ENCODE measurements around the gene SPTB. TPM values are rescaled to one million over a fixed set of nuclear protein-coding genes. Genes with fewer than 3 reads are reported as not detected.

The SPTB gene
- total and polyA plus RNA-seq, 3 donors from 2014 or later: 3.3 to 6.6 (median 5.6) TPM

DNA sequence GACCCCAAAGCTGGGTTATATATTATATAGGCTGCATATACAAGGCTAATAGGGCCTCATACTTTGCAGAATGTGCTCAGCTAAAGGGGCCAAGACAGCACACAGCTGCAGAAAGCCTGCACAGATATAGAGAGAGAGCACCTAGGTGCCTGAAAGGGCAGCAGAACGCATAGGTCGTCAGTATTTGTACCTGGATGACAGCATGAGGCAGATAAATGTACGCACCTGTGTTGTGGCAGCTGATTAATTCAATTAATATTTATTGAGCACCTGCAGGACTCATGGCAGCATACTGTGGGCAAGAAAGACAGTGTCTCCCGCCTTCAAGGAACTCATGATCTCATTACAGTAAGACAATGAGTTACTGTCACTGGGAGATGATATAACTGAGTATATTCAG, 33.4 kb downstream of the SPTB start:
- 90 to 91% methylated on average over 4 of the region's 4 CpGs for WGBS, 2 donors
- no peaks in the 10 kb centered on the region for H3K4me1 ChIP-seq
- no peaks in the 10 kb centered on the region for H3K9me3 ChIP-seq
- no peak for DNase-seq
- H3K36me3 ChIP-seq (ENCODE audit: low read depth, missing control alignments): no peaks in the 10 kb centered on the region
- H3K4me3 ChIP-seq: no peak overlapping the region
- intact Hi-C loops (cut with DNase I; ENCODE audit: low total_unique reads): no loop called here
- H3K27me3 ChIP-seq: no peaks in the 10 kb centered on the region
- TF ChIP-seq POLR2A (IDR thresholded peaks at IDR 0.05): no peak
- H3K27ac ChIP-seq: no peak overlapping the region

DNA sequence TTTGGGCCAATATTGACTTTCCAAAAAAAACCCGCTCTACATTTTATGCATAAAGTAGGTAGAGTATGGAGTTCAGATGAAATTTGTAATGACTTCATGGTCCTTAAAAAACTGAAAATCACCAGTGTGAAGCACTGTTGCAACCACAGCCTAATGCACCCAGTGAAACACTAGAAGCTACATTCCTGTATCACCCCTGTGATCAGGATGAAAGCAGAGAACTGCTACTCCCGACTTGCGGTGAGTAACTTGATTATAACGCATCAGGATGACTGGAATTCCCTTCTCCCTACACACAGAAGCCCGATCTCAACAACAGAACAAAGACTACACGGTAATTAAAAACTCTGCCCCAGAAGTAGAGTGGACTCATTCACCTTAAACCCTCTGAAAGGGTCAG, 33.8 kb downstream of the SPTB start:
- no peak for DNase-seq
- 67 to 69% methylated on average over 6 of the region's 6 CpGs for WGBS, 2 donors
- Histone ChIP-seq H3K4me3 (no peak overlapping the region), H3K27ac (no peak overlapping the region), H3K27me3 (no peaks in the 10 kb centered on the region), H3K4me1 (no peaks in the 10 kb centered on the region), H3K9me3 (no peaks in the 10 kb centered on the region), H3K36me3 (ENCODE audit: low read depth, missing control alignments) (no peaks in the 10 kb centered on the region)
- no peak for TF ChIP-seq POLR2A (IDR thresholded peaks at IDR 0.05)
- TF ChIP-seq, protein P1, sequence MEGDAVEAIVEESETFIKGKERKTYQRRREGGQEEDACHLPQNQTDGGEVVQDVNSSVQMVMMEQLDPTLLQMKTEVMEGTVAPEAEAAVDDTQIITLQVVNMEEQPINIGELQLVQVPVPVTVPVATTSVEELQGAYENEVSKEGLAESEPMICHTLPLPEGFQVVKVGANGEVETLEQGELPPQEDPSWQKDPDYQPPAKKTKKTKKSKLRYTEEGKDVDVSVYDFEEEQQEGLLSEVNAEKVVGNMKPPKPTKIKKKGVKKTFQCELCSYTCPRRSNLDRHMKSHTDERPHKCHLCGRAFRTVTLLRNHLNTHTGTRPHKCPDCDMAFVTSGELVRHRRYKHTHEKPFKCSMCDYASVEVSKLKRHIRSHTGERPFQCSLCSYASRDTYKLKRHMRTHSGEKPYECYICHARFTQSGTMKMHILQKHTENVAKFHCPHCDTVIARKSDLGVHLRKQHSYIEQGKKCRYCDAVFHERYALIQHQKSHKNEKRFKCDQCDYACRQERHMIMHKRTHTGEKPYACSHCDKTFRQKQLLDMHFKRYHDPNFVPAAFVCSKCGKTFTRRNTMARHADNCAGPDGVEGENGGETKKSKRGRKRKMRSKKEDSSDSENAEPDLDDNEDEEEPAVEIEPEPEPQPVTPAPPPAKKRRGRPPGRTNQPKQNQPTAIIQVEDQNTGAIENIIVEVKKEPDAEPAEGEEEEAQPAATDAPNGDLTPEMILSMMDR (IDR thresholded peaks at IDR 0.05): no peak
- intact Hi-C loops (cut with DNase I; ENCODE audit: low total_unique reads): no loop called here

DNA sequence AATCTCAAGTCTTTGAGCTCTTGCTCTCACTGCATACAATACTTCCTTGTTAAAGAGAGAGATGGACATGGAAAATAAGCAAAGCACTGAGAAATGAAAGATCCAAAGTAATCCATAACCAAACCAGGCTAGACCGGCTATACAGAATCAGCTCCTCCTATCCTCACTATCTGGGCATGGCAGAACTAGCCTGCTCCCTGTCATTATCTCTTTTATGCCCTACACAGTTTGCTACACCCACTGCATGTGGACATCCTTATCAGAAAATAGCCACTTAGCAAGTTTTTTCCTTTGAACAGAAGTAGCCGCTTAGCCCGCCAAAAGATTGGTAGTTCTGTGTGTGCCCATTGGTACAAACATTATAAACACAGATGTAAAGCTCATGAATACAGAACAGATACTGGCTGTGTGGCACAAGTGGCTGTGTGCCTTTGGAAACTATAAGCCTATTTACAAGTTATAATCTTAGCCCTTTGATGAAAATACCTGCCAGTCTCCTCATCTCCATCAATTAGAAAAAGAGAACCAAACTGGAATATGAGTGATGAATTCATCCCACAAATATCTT, 34.7 kb downstream of the SPTB start:
- H3K9me3 ChIP-seq: no peaks in the 10 kb centered on the region
- H3K27me3 ChIP-seq: no peaks in the 10 kb centered on the region
- no peak for DNase-seq
- TF ChIP-seq, protein P1 (IDR thresholded peaks at IDR 0.05): no peak
- TF ChIP-seq POLR2A (IDR thresholded peaks at IDR 0.05): no peak
- no peaks in the 10 kb centered on the region for H3K4me1 ChIP-seq
- WGBS, 2 donors: 73 to 77% methylated on average over 3 of the region's 3 CpGs
- H3K36me3 ChIP-seq (ENCODE audit: low read depth, missing control alignments): no peaks in the 10 kb centered on the region
- H3K4me3 ChIP-seq: no peak overlapping the region
- no peak overlapping the region for H3K27ac ChIP-seq
- intact Hi-C loops (cut with DNase I; ENCODE audit: low total_unique reads): no loop called here

GRCh38 chr14:64844272-64844671, 35.4 kb downstream of the SPTB start:
- intact Hi-C loops (cut with DNase I; ENCODE audit: low total_unique reads): no loop called here
- Histone ChIP-seq H3K36me3 (ENCODE audit: low read depth, missing control alignments) (no peaks in the 10 kb centered on the region), H3K27ac (no peak overlapping the region), H3K4me1 (no peaks in the 10 kb centered on the region), H3K9me3 (no peaks in the 10 kb centered on the region), H3K27me3 (no peaks in the 10 kb centered on the region), H3K4me3 (no peak overlapping the region)
- 85 to 92% methylated on average over 2 of the region's 2 CpGs for WGBS, 2 donors
- DNase-seq: no peak
- TF ChIP-seq, protein P1 (IDR thresholded peaks at IDR 0.05): no peak
- no peak for TF ChIP-seq POLR2A (IDR thresholded peaks at IDR 0.05)

DNA sequence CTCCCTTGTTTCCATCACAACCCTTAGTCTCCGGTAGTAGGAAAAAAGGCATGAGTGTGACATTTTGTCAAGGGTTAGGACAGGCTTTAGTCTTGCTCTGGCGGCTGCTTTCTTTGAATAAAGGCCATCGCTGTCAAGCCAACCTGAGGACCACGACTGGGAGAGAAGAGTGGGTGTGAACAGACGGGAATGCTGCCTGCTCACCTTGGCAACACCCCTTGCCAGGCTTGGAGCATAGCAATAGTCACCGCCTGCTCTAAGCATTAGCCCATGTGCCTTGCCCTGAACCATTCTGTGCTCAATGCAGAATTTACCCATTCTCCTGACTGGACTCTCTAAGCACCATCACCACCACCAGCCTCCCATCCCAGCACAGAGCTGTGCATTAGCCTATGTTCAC, 36.2 kb downstream of the SPTB start:
- 78 to 88% methylated on average over 5 to 6 of the region's 6 CpGs for WGBS, 2 donors
- DNase-seq: no peak
- no peak overlapping the region for H3K27ac ChIP-seq
- H3K4me3 ChIP-seq: no peak overlapping the region
- TF ChIP-seq, protein P1 (IDR thresholded peaks at IDR 0.05): no peak
- no peaks in the 10 kb centered on the region for H3K27me3 ChIP-seq
- H3K9me3 ChIP-seq: no peaks in the 10 kb centered on the region
- no peaks in the 10 kb centered on the region for H3K36me3 ChIP-seq (ENCODE audit: low read depth, missing control alignments)
- no peaks in the 10 kb centered on the region for H3K4me1 ChIP-seq
- intact Hi-C loops (cut with DNase I; ENCODE audit: low total_unique reads): no loop called here
